PC-9 (cell line): Measurements from ENCODE around the gene NRDC. TPM values are rescaled to one million over a fixed set of nuclear protein-coding genes. Genes with fewer than 3 reads are reported as not detected.

Source experiments
- BruUV-seq: library from RNA; stranded (reverse); fragments of 400-500 nt; replicated peaks from 2 replicates; lab custom pipeline; 2021; lab: Mats Ljungman, UMichigan
- CTCF ChIA-PET: fragments of 300-600 bp; sonication (Branson Sonifier 250); formaldehyde crosslinking; loops from one replicate; lab custom pipeline; 2022; ENCODE audit warnings: antibody characterized with exemption; lab: Charles Lee
- POLR2A ChIA-PET: fragments of 300-600 bp; sonication (Branson Sonifier 250); formaldehyde crosslinking; loops from one replicate; lab custom pipeline; 2022; ENCODE audit warnings: antibody characterized with exemption; ENCODE audit not compliant: unreplicated experiment; lab: Charles Lee
- DNase-seq, 2 experiments: peaks; one replicate each; pipeline versions ENCODE4 v3.0.0 to v3.0.0-alpha.2; 2015 to 2022; ENCODE audit warnings: mixed read lengths in 1 of 2
- H2AFZ ChIP-seq: fragments of 200-600 bp; sonication (generic); 2 replicates; pipeline ENCODE4 v1.8.1; 2017; ENCODE audit warnings: antibody characterized with exemption
- H3F3A ChIP-seq: fragments of 200-600 bp; sonication (generic); 2 replicates; pipeline ENCODE4 v1.8.1; 2017; ENCODE audit warnings: antibody characterized with exemption, mild to moderate bottlenecking, low read depth; ENCODE audit not compliant: insufficient read depth
- H3K27ac ChIP-seq: fragments of 200-600 bp; sonication (generic); 2 replicates; pipeline ENCODE4 v1.6.1; 2016; ENCODE audit warnings: mixed run types
- H3K27me3 ChIP-seq: fragments of 200-600 bp; sonication (generic); 2 replicates; pipeline ENCODE4 v1.6.1; 2016; ENCODE audit warnings: low read depth, mixed run types; ENCODE audit not compliant: insufficient read depth
- H3K36me3 ChIP-seq: fragments of 200-600 bp; sonication (generic); 2 replicates; pipeline ENCODE4 v1.6.1; 2016; ENCODE audit warnings: low read depth, mixed run types
- H3K4me1 ChIP-seq: fragments of 200-600 bp; sonication (generic); replicated peaks from 2 replicates; pipeline ENCODE4 v1.6.1; 2016; ENCODE audit warnings: mixed run types; ENCODE audit not compliant: insufficient read depth
- H3K4me2 ChIP-seq: fragments of 200-600 bp; sonication (generic); 2 replicates; pipeline ENCODE4 v1.6.1; 2017; ENCODE audit warnings: mixed run types
- H3K4me3 ChIP-seq: fragments of 200-600 bp; sonication (generic); 2 replicates; pipeline ENCODE4 v1.6.1; 2016; ENCODE audit warnings: mixed run types
- H3K79me2 ChIP-seq: fragments of 200-600 bp; sonication (generic); 2 replicates; pipeline ENCODE4 v1.6.1; 2017; ENCODE audit warnings: low read depth, mixed run types
- H3K9me2 ChIP-seq: fragments of 200-600 bp; sonication (generic); 2 replicates; pipeline ENCODE4 v1.8.1; 2017; ENCODE audit warnings: mild to moderate bottlenecking; ENCODE audit not compliant: insufficient read depth
- H3K9me3 ChIP-seq: fragments of 200-600 bp; sonication (generic); 2 replicates; pipeline ENCODE4 v1.8.1; 2016; ENCODE audit warnings: low read depth; ENCODE audit not compliant: insufficient read depth
- H4K20me1 ChIP-seq: fragments of 200-600 bp; sonication (generic); 2 replicates; pipeline ENCODE4 v1.8.1; 2017; ENCODE audit not compliant: insufficient read depth
- CTCF ChIP-seq: fragments of 200-600 bp; sonication (generic); conservative IDR thresholded peaks from 2 replicates; pipeline ENCODE4 v1.6.1; 2017; ENCODE audit warnings: mixed run types, antibody characterized with exemption, mild to moderate bottlenecking, moderate library complexity
- EZH2 ChIP-seq: fragments of 200-600 bp; sonication (generic); IDR thresholded peaks from 2 replicates; pipeline ENCODE4 v1.8.0; 2017; ENCODE audit warnings: antibody characterized with exemption, low read depth
- intact Hi-C: fragments of 100-400 bp; cut with micrococcal nuclease; formaldehyde crosslinking; loops from one replicate; pipeline ENCODE4 v1.10.0; 2022; ENCODE audit not compliant: unreplicated experiment
- total RNA-seq: library from RNA; stranded (reverse); gene quantifications from 2 replicates; pipeline ENCODE4 v1.2.3, GENCODE V29; 2021

NRDC gene
- total RNA-seq, 1 experiment from 2014 or later = 219 TPM

DNA sequence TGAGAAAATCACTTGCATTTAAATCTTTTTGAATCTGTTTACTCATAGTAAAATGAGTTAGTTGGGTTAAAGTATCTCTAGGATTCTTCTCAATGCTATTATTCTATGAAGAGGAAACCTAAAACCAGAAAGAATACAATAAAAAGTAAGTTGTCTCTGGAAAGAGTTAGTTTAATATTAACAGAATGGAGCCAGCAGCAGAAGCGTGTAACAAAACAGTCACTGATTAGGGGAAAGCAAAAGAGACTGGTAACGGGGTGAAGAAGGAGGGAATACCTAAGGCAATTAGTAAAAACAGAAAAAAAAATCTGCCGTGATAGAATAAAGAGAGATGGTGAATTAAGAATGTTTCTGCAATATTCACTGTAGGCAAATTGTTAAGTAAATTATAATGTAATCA is 60.0 kb downstream of the NRDC start:
- no TSS peak for BruUV-seq
- Histone ChIP-seq H3F3A (no peaks in the 10 kb centered on the region; the same call in 1 of the 2 replicates), H3K4me1 (no peaks in the 10 kb centered on the region), H3K36me3 (peaks cover 60% of the 10 kb centered on the region), H3K27me3 (no peaks in the 10 kb centered on the region), H3K79me2 (no peaks in the 10 kb centered on the region), H3K4me3 (no peak overlapping the region), H3K9me2 (no peaks in the 10 kb centered on the region), H3K4me2 (no peak overlapping the region), H4K20me1 (no peaks in the 10 kb centered on the region), H3K27ac (no peak overlapping the region), H2AFZ (no peak overlapping the region), H3K9me3 (no peaks in the 10 kb centered on the region)
- no peak for TF ChIP-seq EZH2
- no peak for TF ChIP-seq CTCF
- CTCF ChIA-PET = no interaction called here
- POLR2A ChIA-PET = no interaction called here
- DNase-seq = no peak
- intact Hi-C loops = no loop called here

DNA sequence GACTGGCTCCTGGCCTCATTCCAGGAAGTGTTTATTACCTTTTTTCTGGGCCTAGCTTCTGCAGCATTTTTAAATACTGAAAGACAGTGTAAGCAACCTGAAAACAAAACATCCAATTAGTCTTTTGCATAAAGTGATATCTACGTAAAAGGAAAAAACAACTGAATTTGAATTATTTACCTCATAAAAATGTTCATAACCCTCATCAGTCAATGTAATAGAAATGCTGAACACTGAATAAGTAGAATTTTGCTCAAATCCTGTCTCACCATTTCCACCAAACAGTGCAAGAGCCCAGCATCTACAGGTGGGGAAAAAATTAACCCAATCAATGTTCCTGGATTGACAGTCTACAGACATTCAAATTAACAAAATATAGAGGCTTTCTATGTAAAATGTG is 64.0 kb downstream of the NRDC start:
- Histone ChIP-seq H3K4me2 (no peak overlapping the region), H3K4me1 (no peaks in the 10 kb centered on the region), H3K9me3 (no peaks in the 10 kb centered on the region), H3K79me2 (no peaks in the 10 kb centered on the region), H2AFZ (no peak overlapping the region), H3F3A (no peaks in the 10 kb centered on the region), H3K36me3 (peaks cover 42% of the 10 kb centered on the region), H4K20me1 (no peaks in the 10 kb centered on the region), H3K9me2 (no peaks in the 10 kb centered on the region), H3K27me3 (no peaks in the 10 kb centered on the region), H3K27ac (no peak overlapping the region), H3K4me3 (no peak overlapping the region)
- CTCF ChIA-PET = no interaction called here
- POLR2A ChIA-PET = no interaction called here
- TF ChIP-seq CTCF (no peak), EZH2 (no peak)
- no TSS peak for BruUV-seq
- no peak for DNase-seq
- intact Hi-C loops = no loop called here

GRCh38 chr1:51799372-51799771 is 79.2 kb downstream of the NRDC start:
- no peaks in the 10 kb centered on the region for H3K9me3 ChIP-seq
- intact Hi-C loops = no loop called here
- TF ChIP-seq CTCF (no peak), EZH2 (no peak)
- H3K36me3 ChIP-seq = peaks cover 8% of the 10 kb centered on the region; the same call in 1 of the 2 replicates
- no peaks in the 10 kb centered on the region for H3K9me2 ChIP-seq
- no peaks in the 10 kb centered on the region for H3K27me3 ChIP-seq
- H3K27ac ChIP-seq = no peak overlapping the region
- H2AFZ ChIP-seq = no peak overlapping the region
- no peak overlapping the region for H3K4me3 ChIP-seq
- ChIA-PET POLR2A (no interaction called here), CTCF (no interaction called here)
- no peaks in the 10 kb centered on the region for H3K79me2 ChIP-seq
- no TSS peak for BruUV-seq
- no peaks in the 10 kb centered on the region for H3K4me1 ChIP-seq
- H3F3A ChIP-seq = peaks cover 4% of the 10 kb centered on the region
- H4K20me1 ChIP-seq = no peaks in the 10 kb centered on the region
- no peak for DNase-seq
- no peak overlapping the region for H3K4me2 ChIP-seq
